Neural progenitor cell (in vitro differentiated cells): ENCODE data around the gene FHOD3. TPM values are rescaled to one million over a fixed set of nuclear protein-coding genes. Genes with fewer than 3 reads are reported as not detected.

Source experiments
- DNase-seq: peaks from one replicate; pipeline ENCODE4 v3.0.0-alpha.2; 2016; ENCODE audit warnings: low spot score
- H2AFZ ChIP-seq: fragments of 200-600 bp; sonication (generic); replicated peaks from 2 replicates; pipeline ENCODE4 v1.6.1; 2016; ENCODE audit warnings: antibody characterized with exemption
- H3F3A ChIP-seq: fragments of 200-600 bp; sonication (generic); 2 replicates; pipeline ENCODE4 v1.6.1; 2016; ENCODE audit warnings: antibody characterized with exemption, low read depth
- H3K27ac ChIP-seq: fragments of 200-600 bp; sonication (generic); 2 replicates; pipeline ENCODE4 v1.5.1; 2016; ENCODE audit warnings: mild to moderate bottlenecking
- H3K27me3 ChIP-seq: fragments of 200-600 bp; sonication (generic); 2 replicates; pipeline ENCODE4 v1.6.1; 2016; ENCODE audit warnings: mild to moderate bottlenecking, moderate library complexity
- H3K36me3 ChIP-seq: fragments of 200-600 bp; sonication (generic); 2 replicates; pipeline ENCODE4 v1.5.1; 2016
- H3K4me1 ChIP-seq: fragments of 200-600 bp; sonication (generic); 2 replicates; pipeline ENCODE4 v1.6.1; 2016; ENCODE audit warnings: mixed run types
- H3K4me2 ChIP-seq: fragments of 200-600 bp; sonication (generic); 2 replicates; pipeline ENCODE4 v1.6.1; 2016
- H3K4me3 ChIP-seq: fragments of 200-600 bp; sonication (generic); 2 replicates; pipeline ENCODE4 v1.5.1; 2016
- H3K79me2 ChIP-seq: fragments of 200-600 bp; sonication (generic); 2 replicates; pipeline ENCODE4 v1.6.1; 2016; ENCODE audit warnings: low read depth
- H3K9ac ChIP-seq: fragments of 200-600 bp; sonication (generic); 2 replicates; pipeline ENCODE4 v1.6.1; 2016
- H3K9me3 ChIP-seq: fragments of 200-600 bp; sonication (generic); 2 replicates; pipeline ENCODE4 v1.5.1; 2016; ENCODE audit warnings: low read depth
- H4K20me1 ChIP-seq: fragments of 200-600 bp; sonication (generic); 2 replicates; pipeline ENCODE4 v1.6.1; 2016; ENCODE audit warnings: low read depth
- H3K27ac Mint-ChIP-seq: 3 replicates; pipeline ENCODE4 v1.8.0; 2021; ENCODE audit warnings: mixed read lengths
- H3K27me3 Mint-ChIP-seq: 2 replicates; pipeline ENCODE4 v1.8.0; 2022; ENCODE audit warnings: low read depth, mild to moderate bottlenecking, inconsistent platforms, moderate library complexity, mixed read lengths; ENCODE audit not compliant: insufficient read depth
- H3K36me3 Mint-ChIP-seq: 3 replicates; pipeline ENCODE4 v1.8.0; 2021; ENCODE audit warnings: mixed read lengths
- H3K4me1 Mint-ChIP-seq: 3 replicates; pipeline ENCODE4 v1.8.0; 2021; ENCODE audit warnings: mixed read lengths
- H3K4me3 Mint-ChIP-seq: 3 replicates; pipeline ENCODE4 v1.8.0; 2021; ENCODE audit warnings: mild to moderate bottlenecking, moderate library complexity, mixed read lengths
- H3K9me3 Mint-ChIP-seq: 3 replicates; pipeline ENCODE4 v1.8.0; 2020; ENCODE audit warnings: mixed read lengths
- CTCF ChIP-seq: fragments of 200-600 bp; sonication (generic); IDR thresholded peaks from 2 replicates; pipeline ENCODE4 v1.5.1; 2017; ENCODE audit warnings: antibody characterized with exemption, mild to moderate bottlenecking
- EZH2 ChIP-seq: fragments of 200-600 bp; sonication (generic); IDR thresholded peaks from 2 replicates; pipeline ENCODE4 v1.6.1; 2017; ENCODE audit warnings: antibody characterized with exemption, mild to moderate bottlenecking, moderate library complexity
- EZH2phosphoT487 ChIP-seq: fragments of 200-600 bp; sonication (generic); IDR thresholded peaks from 2 replicates; pipeline ENCODE4 v1.6.1; 2017; ENCODE audit warnings: antibody characterized with exemption
- total RNA-seq: library from RNA; depleted of rRNA; stranded (reverse); fragments of >200 nt; gene quantifications from 2 replicates; pipeline ENCODE4 v1.2.3, GENCODE V29; 2015; ENCODE audit warnings: low replicate concordance

The FHOD3 gene
- total RNA-seq, 1 donor from 2014 or later: 69.7 TPM

- Histone ChIP-seq H3K79me2 (no peaks in the 10 kb centered on the region), H3F3A (no peaks in the 10 kb centered on the region), H3K4me1 (no peaks in the 10 kb centered on the region), H3K9me3 (no peaks in the 10 kb centered on the region), H3K27me3 (no peaks in the 10 kb centered on the region), H3K4me2 (no peak overlapping the region), H3K36me3 (no peaks in the 10 kb centered on the region), H4K20me1 (peaks cover 7% of the 10 kb centered on the region), H3K27ac (no peak overlapping the region), H2AFZ (no peak overlapping the region), H3K4me3 (no peak overlapping the region), H3K9ac (no peak overlapping the region)
- no peak for DNase-seq
- TF ChIP-seq EZH2 (no peak), EZH2phosphoT487 (no peak), CTCF (no peak)
- Mint-ChIP-seq H3K9me3 (no peaks in the 10 kb centered on the region), H3K36me3 (peaks cover 6% of the 10 kb centered on the region), H3K27me3 (no peaks in the 10 kb centered on the region), H3K4me1 (peaks cover 3% of the 10 kb centered on the region), H3K4me3 (no peak overlapping the region), H3K27ac (no peak overlapping the region)
Observed at GRCh38 chr18:36692921-36693332, 395.4 kb downstream of the FHOD3 start.

DNA sequence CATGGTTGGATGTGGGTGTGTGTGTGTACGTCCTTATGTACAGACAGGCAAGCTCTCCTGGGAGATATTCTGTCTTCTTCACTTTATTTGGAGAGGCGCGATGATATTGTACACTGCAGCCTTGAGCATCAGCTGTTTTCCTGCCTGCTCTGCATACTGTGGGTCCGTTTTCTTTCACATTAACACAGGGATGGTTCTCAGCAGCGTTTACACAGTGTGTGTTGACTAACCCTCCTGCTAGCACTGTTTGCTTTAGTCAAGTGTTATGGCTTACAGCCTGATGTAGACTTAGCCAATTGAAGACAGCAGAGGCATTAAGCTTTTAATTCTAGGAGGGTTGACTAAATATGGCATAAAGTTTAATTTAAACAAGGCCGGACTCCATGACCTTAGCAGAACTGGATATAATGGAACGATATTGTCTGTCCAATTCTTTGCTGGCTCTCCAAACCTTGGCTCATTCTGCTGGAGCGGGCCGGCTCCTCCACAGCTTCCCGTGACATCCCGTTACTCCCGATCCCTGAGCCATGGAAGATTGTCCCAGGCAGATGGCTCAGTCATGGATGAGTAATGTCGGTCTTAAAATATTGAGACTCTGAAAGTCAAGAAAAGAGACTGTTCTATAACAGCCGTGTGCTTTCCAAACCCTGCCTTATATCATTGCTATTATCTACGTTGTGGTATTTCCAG, 396.6 kb downstream of the FHOD3 start:
- TF ChIP-seq EZH2phosphoT487 (no peak), CTCF (no peak)
- H3K4me3 ChIP-seq: no peak overlapping the region
- H4K20me1 ChIP-seq: no peaks in the 10 kb centered on the region
- Mint-ChIP-seq H3K4me3 (no peak overlapping the region), H3K4me1 (peaks cover 3% of the 10 kb centered on the region), H3K9me3 (no peaks in the 10 kb centered on the region), H3K36me3 (peaks cover 10% of the 10 kb centered on the region), H3K27ac (no peak overlapping the region), H3K27me3 (no peaks in the 10 kb centered on the region)
- H3K4me1 ChIP-seq: no peaks in the 10 kb centered on the region
- DNase-seq: no peak
- H3K9me3 ChIP-seq: no peaks in the 10 kb centered on the region
- H3K27ac ChIP-seq: no peak overlapping the region
- H3K4me2 ChIP-seq: no peak overlapping the region
- no peaks in the 10 kb centered on the region for H3F3A ChIP-seq
- H3K36me3 ChIP-seq: no peaks in the 10 kb centered on the region
- no peak overlapping the region for H2AFZ ChIP-seq
- H3K9ac ChIP-seq: no peak overlapping the region
- H3K27me3 ChIP-seq: no peaks in the 10 kb centered on the region
- H3K79me2 ChIP-seq: no peaks in the 10 kb centered on the region

DNA sequence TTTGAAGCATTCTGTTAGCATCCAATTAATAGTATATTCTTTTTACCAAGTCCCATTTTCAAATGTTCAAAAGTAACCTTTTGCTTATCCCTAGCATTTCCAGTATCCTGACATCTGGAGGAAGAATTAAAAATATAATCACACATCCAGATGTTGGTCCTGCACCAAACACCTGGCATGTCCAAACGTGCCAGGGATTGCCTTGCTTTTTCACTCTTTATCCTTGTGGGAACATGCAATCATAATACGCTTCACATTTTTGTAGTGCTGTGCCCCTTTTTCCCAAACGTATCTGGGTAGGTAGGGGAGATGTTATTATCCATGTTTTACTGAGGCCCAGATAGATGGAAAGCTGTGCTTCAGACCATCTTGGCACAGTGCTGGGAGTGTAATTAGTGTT, 398.3 kb downstream of the FHOD3 start:
- H3K9ac ChIP-seq: no peak overlapping the region
- Mint-ChIP-seq H3K4me3 (no peak overlapping the region), H3K9me3 (no peaks in the 10 kb centered on the region), H3K27ac (no peak overlapping the region), H3K27me3 (no peaks in the 10 kb centered on the region), H3K4me1 (peaks cover 3% of the 10 kb centered on the region), H3K36me3 (peaks cover 22% of the 10 kb centered on the region)
- H2AFZ ChIP-seq: no peak overlapping the region
- no peak overlapping the region for H3K4me3 ChIP-seq
- no peak for DNase-seq
- H3K36me3 ChIP-seq: no peaks in the 10 kb centered on the region
- no peak for TF ChIP-seq EZH2phosphoT487
- no peak for TF ChIP-seq CTCF
- TF ChIP-seq EZH2: no peak
- H3K79me2 ChIP-seq: no peaks in the 10 kb centered on the region
- H4K20me1 ChIP-seq: no peaks in the 10 kb centered on the region
- no peak overlapping the region for H3K27ac ChIP-seq
- no peaks in the 10 kb centered on the region for H3K27me3 ChIP-seq
- no peak overlapping the region for H3K4me2 ChIP-seq
- no peaks in the 10 kb centered on the region for H3K4me1 ChIP-seq
- no peaks in the 10 kb centered on the region for H3K9me3 ChIP-seq
- H3F3A ChIP-seq: no peaks in the 10 kb centered on the region
